Colonic mucosa (tissue), 4 donors: ENCODE measurements around the gene KRT20. TPM values are rescaled to one million over a fixed set of nuclear protein-coding genes. Genes with fewer than 3 reads are reported as not detected.

ENCODE experiments used
- DNase-seq: peaks from one replicate; pipeline ENCODE4 v3.0.0-alpha.2; 2020
- H3K27ac ChIP-seq: fragments of 200-600 bp; one replicate; pipeline ENCODE4 v1.8.0; 2021
- H3K27me3 ChIP-seq: fragments of 200-600 bp; one replicate; pipeline ENCODE4 v1.8.0; 2021
- H3K36me3 ChIP-seq: fragments of 200-600 bp; one replicate; pipeline ENCODE4 v1.8.0; 2021
- H3K4me1 ChIP-seq: fragments of 200-600 bp; one replicate; pipeline ENCODE4 v1.8.0; 2021; ENCODE audit warnings: mild to moderate bottlenecking
- H3K4me3 ChIP-seq: fragments of 200-600 bp; one replicate; pipeline ENCODE4 v1.8.0; 2021
- H3K9ac ChIP-seq, 2 donors: one replicate each; pipeline ENCODE4 v1.7.0; 2013; ENCODE audit warnings: control low read depth in 2 of 2, low read depth in 2 of 2, low read length in 2 of 2
- H3K9me3 ChIP-seq: fragments of 200-600 bp; one replicate; pipeline ENCODE4 v1.8.0; 2021
- intact Hi-C: fragments of 100-400 bp; cut with DNase I; formaldehyde crosslinking; loops from one replicate; pipeline ENCODE4 v1.14.1; 2022
- total RNA-seq, 2 donors: library from RNA; stranded (reverse); fragmentation: NEBNext Ultra II Directional in 1 of 2; extraction: Animal tissue kit (Norgen Biotek cat#: 25700) in 1 of 2; gene quantifications; one replicate each; pipeline ENCODE4 v1.2.1, GENCODE V29; 2021
- TF ChIP-seq, protein P1 (sequence below): fragments of 200-600 bp; IDR thresholded peaks from one replicate; pipeline ENCODE4 v1.8.0; 2022; ENCODE audit warnings: antibody characterized with exemption, mild to moderate bottlenecking
- donor health status: healthy.
- donor health status: DM: no; HTN: no; CAD: no.
- donor health status: DM: no; HTN: no; CAD: no.

The KRT20 gene
- total RNA-seq, 2 donors from 2014 or later, result 1,610 to 1,735 TPM

DNA sequence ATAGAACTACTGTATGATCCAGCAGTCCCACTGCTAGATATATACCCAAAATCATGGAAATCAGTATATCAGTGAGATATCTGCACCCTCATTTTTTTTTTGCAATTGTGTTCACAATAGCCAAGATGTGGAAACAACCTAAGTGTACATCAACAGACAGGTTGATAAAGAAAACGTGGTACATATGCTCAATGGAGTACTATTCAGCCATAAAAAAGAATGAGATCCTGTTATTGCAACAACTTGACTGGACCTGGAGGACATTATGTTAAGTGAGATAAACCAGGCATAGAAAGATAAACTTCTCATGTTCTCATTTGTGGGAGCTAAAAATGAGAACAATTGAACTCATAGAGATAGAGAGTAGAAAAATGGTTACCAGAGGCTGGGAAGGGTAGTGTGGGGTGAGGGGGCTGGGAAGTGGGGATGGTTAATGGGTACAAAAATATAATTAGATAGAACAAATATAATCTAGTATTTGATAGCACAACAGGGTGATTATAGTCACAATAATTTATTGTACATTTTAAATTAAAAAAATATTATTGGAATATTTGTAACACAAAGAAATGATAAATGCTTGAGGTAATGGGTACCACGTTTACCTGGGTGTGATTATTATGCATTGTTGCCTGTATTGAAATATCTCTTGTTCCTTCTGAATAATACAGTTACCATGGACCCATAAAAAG, 54.8 kb downstream of the KRT20 start:
- no peak overlapping the region for H3K9ac ChIP-seq
- no peak overlapping the region for H3K27ac ChIP-seq
- no peaks in the 10 kb centered on the region for H3K27me3 ChIP-seq
- DNase-seq, result no peak
- H3K4me3 ChIP-seq, result no peak overlapping the region
- no peaks in the 10 kb centered on the region for H3K4me1 ChIP-seq
- TF ChIP-seq, protein P1, sequence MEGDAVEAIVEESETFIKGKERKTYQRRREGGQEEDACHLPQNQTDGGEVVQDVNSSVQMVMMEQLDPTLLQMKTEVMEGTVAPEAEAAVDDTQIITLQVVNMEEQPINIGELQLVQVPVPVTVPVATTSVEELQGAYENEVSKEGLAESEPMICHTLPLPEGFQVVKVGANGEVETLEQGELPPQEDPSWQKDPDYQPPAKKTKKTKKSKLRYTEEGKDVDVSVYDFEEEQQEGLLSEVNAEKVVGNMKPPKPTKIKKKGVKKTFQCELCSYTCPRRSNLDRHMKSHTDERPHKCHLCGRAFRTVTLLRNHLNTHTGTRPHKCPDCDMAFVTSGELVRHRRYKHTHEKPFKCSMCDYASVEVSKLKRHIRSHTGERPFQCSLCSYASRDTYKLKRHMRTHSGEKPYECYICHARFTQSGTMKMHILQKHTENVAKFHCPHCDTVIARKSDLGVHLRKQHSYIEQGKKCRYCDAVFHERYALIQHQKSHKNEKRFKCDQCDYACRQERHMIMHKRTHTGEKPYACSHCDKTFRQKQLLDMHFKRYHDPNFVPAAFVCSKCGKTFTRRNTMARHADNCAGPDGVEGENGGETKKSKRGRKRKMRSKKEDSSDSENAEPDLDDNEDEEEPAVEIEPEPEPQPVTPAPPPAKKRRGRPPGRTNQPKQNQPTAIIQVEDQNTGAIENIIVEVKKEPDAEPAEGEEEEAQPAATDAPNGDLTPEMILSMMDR, result no peak
- no peaks in the 10 kb centered on the region for H3K36me3 ChIP-seq
- intact Hi-C loops, result no loop called here
- H3K9me3 ChIP-seq, result no peaks in the 10 kb centered on the region

- intact Hi-C loops, result no loop called here
- H3K27me3 ChIP-seq, result no peaks in the 10 kb centered on the region
- no peaks in the 10 kb centered on the region for H3K36me3 ChIP-seq
- DNase-seq, result no peak
- no peak overlapping the region for H3K27ac ChIP-seq
- H3K4me1 ChIP-seq, result no peaks in the 10 kb centered on the region
- TF ChIP-seq, protein P1, result no peak
- H3K9ac ChIP-seq, result no peak overlapping the region
- H3K9me3 ChIP-seq, result no peaks in the 10 kb centered on the region
- no peak overlapping the region for H3K4me3 ChIP-seq
These were observed 56.5 kb downstream of the KRT20 start for GRCh38 chr17:40828454-40829044.

DNA sequence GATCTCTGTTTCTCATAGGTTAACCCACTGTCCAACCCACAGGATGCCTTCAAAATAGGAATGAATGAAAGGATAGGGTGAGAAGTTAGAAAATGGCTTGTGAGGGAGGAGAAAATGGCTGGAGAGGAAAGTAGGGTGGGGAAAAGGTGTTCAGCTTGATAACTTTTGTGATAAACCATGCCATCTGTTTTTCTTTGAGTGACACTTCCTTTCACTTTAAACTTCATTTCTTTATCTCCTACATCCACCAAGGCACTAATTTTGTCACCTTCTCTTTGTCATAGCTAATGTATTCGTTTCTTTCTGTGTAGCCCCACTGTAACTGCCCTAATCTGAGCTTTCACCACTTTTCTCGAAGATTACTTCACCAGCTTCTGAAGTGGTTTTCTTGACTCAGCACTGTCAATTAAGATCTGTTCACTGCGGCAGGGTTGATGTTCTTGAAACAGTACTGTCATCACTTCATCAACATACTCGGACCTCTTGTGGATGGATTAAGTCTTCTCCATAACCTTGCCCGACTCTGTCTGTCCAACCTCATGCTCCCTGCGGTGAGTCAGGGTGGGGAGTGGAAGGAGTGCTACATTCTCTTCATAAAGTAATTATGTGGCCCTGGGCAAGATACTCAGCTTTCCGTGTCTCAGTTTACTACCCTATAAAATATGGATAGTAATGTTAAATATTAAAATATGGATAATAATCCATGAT, 57.1 kb downstream of the KRT20 start:
- DNase-seq, result no peak
- TF ChIP-seq, protein P1, result no peak
- H3K4me1 ChIP-seq, result no peaks in the 10 kb centered on the region
- no peak overlapping the region for H3K9ac ChIP-seq
- H3K27ac ChIP-seq, result no peak overlapping the region
- no peaks in the 10 kb centered on the region for H3K9me3 ChIP-seq
- no peaks in the 10 kb centered on the region for H3K27me3 ChIP-seq
- no peaks in the 10 kb centered on the region for H3K36me3 ChIP-seq
- no peak overlapping the region for H3K4me3 ChIP-seq
- intact Hi-C loops, result no loop called here

Other genes starting within 250 kb of the KRT20 start
- gene SMARCE1, start 237.4 kb downstream of the KRT20 start, total RNA-seq, result 10 to 100 TPM; 73.0 to 80.9 TPM
- under 1 TPM in 1 of 2 donors, not detected in 1; 0.69 TPM for gene KRT222, start 220.1 kb downstream of the KRT20 start, total RNA-seq
- 1 to 10 TPM in 1 of 2 donors, under 1 TPM in 1; 0.57 to 1.1 TPM for gene KRT24, start 181.5 kb downstream of the KRT20 start, total RNA-seq
- not detected for gene KRT25, start 129.9 kb downstream of the KRT20 start, total RNA-seq
- not detected for gene KRT26, start 113.0 kb downstream of the KRT20 start, total RNA-seq
- gene KRT27, start 102.7 kb downstream of the KRT20 start, total RNA-seq, result not detected
- gene KRT28, start 85.3 kb downstream of the KRT20 start, total RNA-seq, result not detected
- gene KRT10, start 62.6 kb downstream of the KRT20 start, total RNA-seq, result 10 to 100 TPM; 33.6 to 35.1 TPM
- gene KRT12, start 18.0 kb downstream of the KRT20 start, total RNA-seq, result 1 to 10 TPM; 2.2 to 4.4 TPM
- 1 to 10 TPM in 1 of 2 donors, under 1 TPM in 1; 0.27 to 1.2 TPM for gene KRT23, start 52.4 kb upstream of the KRT20 start, total RNA-seq
- gene KRT39, start 81.7 kb upstream of the KRT20 start, total RNA-seq, result not detected
- under 1 TPM in 1 of 2 donors, not detected in 1; 0.32 TPM for gene KRT40, start 99.1 kb upstream of the KRT20 start, total RNA-seq
- not detected for gene KRTAP3-3, start 108.9 kb upstream of the KRT20 start, total RNA-seq
- gene KRTAP3-2, start 114.7 kb upstream of the KRT20 start, total RNA-seq, result not detected
- not detected for gene KRTAP3-1, start 123.9 kb upstream of the KRT20 start, total RNA-seq
- gene KRTAP1-5, start 142.0 kb upstream of the KRT20 start, total RNA-seq, result not detected
- gene KRTAP1-4, start 145.0 kb upstream of the KRT20 start, total RNA-seq, result not detected
- not detected for gene KRTAP1-3, start 149.6 kb upstream of the KRT20 start, total RNA-seq
- gene KRTAP1-1, start 156.2 kb upstream of the KRT20 start, total RNA-seq, result not detected
- gene KRTAP2-1, start 162.1 kb upstream of the KRT20 start, total RNA-seq, result not detected
- not detected for gene KRTAP2-2, start 170.0 kb upstream of the KRT20 start, total RNA-seq
- not detected for gene KRTAP2-3, start 174.9 kb upstream of the KRT20 start, total RNA-seq
- not detected for gene KRTAP2-4, start 180.6 kb upstream of the KRT20 start, total RNA-seq
- gene KRTAP4-7, start 198.9 kb upstream of the KRT20 start, total RNA-seq, result not detected
- not detected for gene KRTAP4-8, start 212.9 kb upstream of the KRT20 start, total RNA-seq
- not detected for gene KRTAP4-16, start 217.0 kb upstream of the KRT20 start, total RNA-seq
- gene KRTAP4-9, start 220.1 kb upstream of the KRT20 start, total RNA-seq, result not detected
- not detected for gene KRTAP4-11, start 233.1 kb upstream of the KRT20 start, total RNA-seq
- not detected for gene KRTAP4-12, start 238.9 kb upstream of the KRT20 start, total RNA-seq